ENCODE data around the gene DCAF4. TPM values are rescaled to one million over a fixed set of nuclear protein-coding genes. Genes with fewer than 3 reads are reported as not detected.
A peak's percentile ranks its signal among the peaks of the same experiment; 100 is the strongest.

The DCAF4 gene
- 14.2 TPM for total RNA-seq

GRCh38 chr14:72926292-72927028 lies at the start of gene DCAF4:
DCAF4 (plus strand) TSS chr14:72926464; CDS start chr14:72937979, 11,515 bp downstream.
- Histone ChIP-seq H3K9me3 (no peaks in the 10 kb centered on the region), H3K4me1 (peaks cover 22% of the 10 kb centered on the region), H3K27ac (peak within 1 kb of the TSS; percentile 49), H3K4me3 (peak within 1 kb of the TSS; percentile 82 to 89), H3K36me3 (no peaks in the 10 kb centered on the region), H3K27me3 (no peaks in the 10 kb centered on the region)
- intact Hi-C loops (cut with DNase I), result no loop called here
- TF ChIP-seq POLR2A (IDR thresholded peaks at IDR 0.05) (no peak), CTCF (IDR thresholded peaks at IDR 0.05) (no peak), POLR2AphosphoS5 (IDR thresholded peaks at IDR 0.05; ENCODE audit: insufficient read depth in 1 of 2, low read depth in 1 of 2) (peak; percentile 41 to 63)
- DNase-seq (ENCODE audit: extremely low spot score in 2 of 2), result peak; percentile 98 to 99

GRCh38 chr14:72876710-72877063 lies 49.6 kb upstream of the DCAF4 start:
- H3K4me1 ChIP-seq, result no peaks in the 10 kb centered on the region
- H3K4me3 ChIP-seq, result no peak overlapping the region
- intact Hi-C loops (cut with DNase I), result no loop called here
- DNase-seq (ENCODE audit: extremely low spot score in 2 of 2), result no peak
- H3K36me3 ChIP-seq, result no peaks in the 10 kb centered on the region
- H3K9me3 ChIP-seq, result no peaks in the 10 kb centered on the region
- no peak overlapping the region for H3K27ac ChIP-seq
- no peak for TF ChIP-seq CTCF (IDR thresholded peaks at IDR 0.05)
- TF ChIP-seq POLR2A (IDR thresholded peaks at IDR 0.05), result no peak
- no peak for TF ChIP-seq POLR2AphosphoS5 (IDR thresholded peaks at IDR 0.05; ENCODE audit: insufficient read depth in 1 of 2, low read depth in 1 of 2)
- no peaks in the 10 kb centered on the region for H3K27me3 ChIP-seq

- H3K36me3 ChIP-seq, result no peaks in the 10 kb centered on the region
- no peak for DNase-seq (ENCODE audit: extremely low spot score in 2 of 2)
- no peak for TF ChIP-seq POLR2AphosphoS5 (IDR thresholded peaks at IDR 0.05; ENCODE audit: insufficient read depth in 1 of 2, low read depth in 1 of 2)
- TF ChIP-seq POLR2A (IDR thresholded peaks at IDR 0.05), result no peak
- no peak for TF ChIP-seq CTCF (IDR thresholded peaks at IDR 0.05)
- no peaks in the 10 kb centered on the region for H3K27me3 ChIP-seq
- no peaks in the 10 kb centered on the region for H3K9me3 ChIP-seq
- no peak overlapping the region for H3K27ac ChIP-seq
- H3K4me1 ChIP-seq, result no peaks in the 10 kb centered on the region
- no peak overlapping the region for H3K4me3 ChIP-seq
- intact Hi-C loops (cut with DNase I), result no loop called here
Measured at GRCh38 chr14:72878746-72879145, 47.5 kb upstream of the DCAF4 start.

- intact Hi-C loops (cut with DNase I), result no loop called here
- H3K27me3 ChIP-seq, result no peaks in the 10 kb centered on the region
- TF ChIP-seq POLR2AphosphoS5 (IDR thresholded peaks at IDR 0.05; ENCODE audit: insufficient read depth in 1 of 2, low read depth in 1 of 2), result no peak
- no peak for TF ChIP-seq CTCF (IDR thresholded peaks at IDR 0.05)
- TF ChIP-seq POLR2A (IDR thresholded peaks at IDR 0.05), result no peak
- no peaks in the 10 kb centered on the region for H3K36me3 ChIP-seq
- H3K4me3 ChIP-seq, result no peak overlapping the region
- H3K4me1 ChIP-seq, result no peaks in the 10 kb centered on the region
- no peak overlapping the region for H3K27ac ChIP-seq
- no peak for DNase-seq (ENCODE audit: extremely low spot score in 2 of 2)
- no peaks in the 10 kb centered on the region for H3K9me3 ChIP-seq
Measured at GRCh38 chr14:72879431-72879830, 46.8 kb upstream of the DCAF4 start.

GRCh38 chr14:72880164-72880563 lies 46.1 kb upstream of the DCAF4 start:
- no peak for TF ChIP-seq POLR2A (IDR thresholded peaks at IDR 0.05)
- no peak for TF ChIP-seq CTCF (IDR thresholded peaks at IDR 0.05)
- TF ChIP-seq POLR2AphosphoS5 (IDR thresholded peaks at IDR 0.05; ENCODE audit: insufficient read depth in 1 of 2, low read depth in 1 of 2), result no peak

More at GRCh38 chr14:72880164-72880563, 46.1 kb upstream of the DCAF4 start:
- Histone ChIP-seq H3K4me3 (no peak overlapping the region), H3K4me1 (no peaks in the 10 kb centered on the region), H3K36me3 (no peaks in the 10 kb centered on the region), H3K9me3 (no peaks in the 10 kb centered on the region), H3K27me3 (no peaks in the 10 kb centered on the region), H3K27ac (no peak overlapping the region)
- DNase-seq (ENCODE audit: extremely low spot score in 2 of 2), result no peak
- intact Hi-C loops (cut with DNase I), result no loop called here
